Stimulated activated CD8-positive, alpha-beta memory T cell treated with anti-CD3 and anti-CD28 coated beads, Interleukin-7, amount 100 ng/mL, for 4 hours (primary cell): Measurements from ENCODE around the gene ABHD11.

Experiments
- DNase-seq, 2 donors: peaks; one replicate each; pipeline ENCODE4 v3.0.0-alpha.2; 2020; ENCODE audit warnings: low read depth in 2 of 2

Gene ABHD11

DNA sequence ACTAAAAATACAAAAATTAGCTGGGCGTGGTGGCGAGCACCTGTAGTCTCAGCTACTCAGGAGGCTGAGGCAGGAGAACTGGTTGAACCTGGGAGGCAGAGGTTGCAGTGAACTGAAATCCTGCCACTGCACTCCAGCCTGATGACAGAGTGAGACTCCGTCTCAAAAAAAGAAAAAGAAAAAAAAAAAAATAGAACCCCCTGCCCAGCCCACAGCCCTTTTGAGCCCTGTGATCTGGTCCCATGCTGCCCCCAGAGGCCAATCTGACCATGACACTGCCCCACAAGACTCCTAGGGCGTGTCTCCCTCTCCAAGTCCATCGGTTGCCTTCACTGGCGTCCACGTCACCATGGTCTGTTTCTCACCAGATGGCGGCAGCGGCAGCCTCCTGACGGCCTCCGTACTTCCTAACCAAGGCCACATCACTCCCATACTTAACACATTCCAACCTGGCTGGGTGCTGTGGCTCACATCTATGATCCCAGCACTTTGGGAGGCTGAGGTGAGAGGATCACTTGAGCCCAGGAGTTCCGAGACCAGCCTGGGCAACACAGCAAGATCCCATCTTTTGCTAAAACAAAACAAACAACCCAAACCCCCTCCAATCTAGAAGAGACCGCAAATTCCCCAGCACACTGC lies 37.1 kb downstream of the ABHD11 start:
- DNase-seq = no peak

DNA sequence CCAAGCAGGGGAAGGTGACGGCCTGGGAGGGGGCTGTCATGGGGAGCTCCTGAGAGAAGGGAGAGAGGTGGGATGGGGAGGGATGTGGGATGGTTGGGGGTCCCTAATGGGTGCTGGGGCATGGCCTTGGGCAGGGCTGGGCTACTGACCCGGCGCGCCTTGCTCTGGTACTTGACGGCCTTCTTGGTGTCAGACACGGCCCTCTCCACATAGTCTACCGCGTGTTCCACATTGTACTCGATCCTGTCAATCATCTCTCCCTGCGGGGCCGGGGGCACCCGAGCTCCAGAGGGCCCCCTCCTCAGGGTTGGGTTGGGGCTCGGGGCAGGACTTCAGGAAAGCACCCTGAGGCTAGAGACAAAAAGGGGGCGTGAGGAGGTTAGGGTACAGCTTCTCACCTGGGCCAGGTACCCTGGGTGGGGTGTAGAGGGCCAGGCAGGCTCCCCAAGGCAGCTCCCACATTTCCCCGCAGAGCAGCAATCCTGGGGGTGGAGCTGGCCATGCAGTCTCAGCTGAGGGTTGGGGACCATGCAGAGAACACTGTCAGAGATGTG lies 37.9 kb downstream of the ABHD11 start:
- DNase-seq = no peak

DNA sequence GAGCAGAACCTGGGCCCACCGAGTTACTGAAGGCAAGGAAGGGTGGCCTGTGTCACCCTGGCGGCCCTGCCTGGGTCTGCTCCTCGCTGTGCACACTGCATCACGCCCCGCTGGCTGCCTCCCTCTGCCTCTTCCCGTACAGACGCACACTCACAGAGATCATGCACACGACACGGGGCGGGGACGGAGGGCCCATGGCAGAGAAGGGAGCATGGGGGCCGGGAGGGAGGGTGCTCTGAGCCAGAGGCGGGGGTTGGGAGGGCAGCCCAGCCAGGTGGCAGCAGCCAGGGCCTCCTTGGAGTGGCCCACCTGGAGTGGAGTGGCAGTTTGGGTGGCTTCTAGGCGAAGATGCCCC lies 38.6 kb downstream of the ABHD11 start:
- DNase-seq = no peak

DNA sequence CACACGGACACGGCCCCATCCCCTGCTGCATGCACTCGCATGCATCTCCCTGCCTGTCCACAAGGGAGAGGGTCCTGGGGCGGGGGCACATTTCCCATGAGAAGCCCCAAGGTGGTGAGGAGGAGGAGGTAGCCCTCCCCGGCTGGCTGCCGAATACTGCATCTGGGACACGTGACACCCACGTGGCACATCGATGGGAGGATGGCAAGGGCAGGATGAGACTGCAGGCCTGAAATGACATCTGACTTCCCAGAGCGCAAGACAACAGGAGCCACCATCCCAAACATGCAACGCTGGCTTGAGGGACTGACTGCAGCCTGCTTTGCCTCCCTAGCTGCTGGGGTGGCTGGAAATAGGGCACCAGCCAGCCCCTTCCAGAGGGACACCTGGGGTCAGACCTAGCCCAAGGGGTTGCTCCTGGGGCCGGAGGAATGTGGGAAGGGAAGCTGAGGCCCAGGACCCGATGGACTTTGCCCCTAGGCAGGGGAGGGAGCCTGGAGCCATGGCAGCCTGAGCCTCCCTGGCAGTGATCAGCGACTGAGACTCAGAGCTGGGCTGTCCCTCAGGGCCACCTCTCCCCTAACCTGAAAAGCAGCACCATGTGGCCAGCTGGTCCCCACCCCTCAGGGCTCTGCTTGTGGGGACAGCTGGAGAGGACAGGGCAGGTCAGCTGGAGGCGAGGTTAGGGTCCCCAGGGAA lies 39.1 kb downstream of the ABHD11 start:
- no peak for DNase-seq

DNA sequence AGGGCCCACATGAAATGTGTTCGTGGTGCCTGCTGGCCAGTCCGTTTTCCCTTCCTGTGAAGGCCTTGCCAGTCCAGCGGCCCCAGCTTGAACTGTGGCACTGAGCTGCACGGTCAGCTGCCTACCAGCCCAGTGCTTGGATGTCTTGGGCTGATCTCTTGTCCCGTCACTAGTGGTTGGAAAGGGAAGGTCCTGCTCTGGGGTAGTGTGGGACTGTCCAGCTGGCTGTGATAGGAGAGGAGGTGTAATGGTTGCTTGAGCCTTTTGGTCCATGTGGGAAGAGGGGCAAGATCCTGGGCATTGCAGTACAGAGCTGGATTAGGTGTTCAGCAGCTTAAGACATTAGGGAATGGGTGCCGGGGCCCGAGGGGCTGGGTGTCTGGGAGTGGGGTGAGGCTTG lies 40.2 kb downstream of the ABHD11 start:
- no peak for DNase-seq

DNA sequence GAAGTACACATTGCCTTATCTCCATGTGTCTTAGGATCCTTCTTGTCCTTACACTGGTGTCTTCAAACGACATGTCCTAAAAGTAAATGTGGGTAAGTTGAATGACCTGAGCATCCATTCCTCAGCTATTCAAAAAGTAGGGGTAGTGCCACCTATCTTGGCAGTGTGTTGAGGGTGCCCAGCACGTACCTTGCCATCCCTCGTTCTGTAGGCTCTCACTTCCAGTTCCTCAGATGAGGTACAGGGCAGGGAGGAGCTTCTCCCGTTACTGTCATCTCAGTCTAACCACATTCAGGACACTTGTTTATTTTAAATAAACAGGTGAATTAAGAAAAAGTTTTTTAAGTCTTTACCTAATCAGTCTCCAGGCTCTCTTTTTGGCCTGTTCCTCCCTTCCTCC lies 42.2 kb downstream of the ABHD11 start:
- DNase-seq = no peak

DNA sequence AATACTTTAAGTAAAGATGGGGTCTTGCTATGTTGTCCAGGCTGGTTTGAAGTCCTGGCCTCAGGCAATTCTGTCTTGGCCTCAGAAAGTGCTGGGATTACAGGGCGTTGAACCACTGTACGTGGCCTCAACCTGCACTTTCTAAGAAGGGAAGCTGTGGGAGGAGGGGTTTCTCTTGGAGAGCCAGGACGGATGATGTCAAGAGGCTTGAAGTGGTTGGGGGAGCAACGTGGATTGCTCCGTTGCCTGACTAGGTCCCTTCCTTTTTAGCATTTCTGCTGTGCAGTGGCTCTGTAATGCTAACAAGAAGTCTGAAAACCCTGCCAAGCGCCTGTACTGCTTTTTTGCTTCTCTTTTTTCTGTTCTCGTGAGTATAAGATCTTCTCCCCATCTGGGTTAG lies 48.0 kb downstream of the ABHD11 start:
- DNase-seq = no peak

DNA sequence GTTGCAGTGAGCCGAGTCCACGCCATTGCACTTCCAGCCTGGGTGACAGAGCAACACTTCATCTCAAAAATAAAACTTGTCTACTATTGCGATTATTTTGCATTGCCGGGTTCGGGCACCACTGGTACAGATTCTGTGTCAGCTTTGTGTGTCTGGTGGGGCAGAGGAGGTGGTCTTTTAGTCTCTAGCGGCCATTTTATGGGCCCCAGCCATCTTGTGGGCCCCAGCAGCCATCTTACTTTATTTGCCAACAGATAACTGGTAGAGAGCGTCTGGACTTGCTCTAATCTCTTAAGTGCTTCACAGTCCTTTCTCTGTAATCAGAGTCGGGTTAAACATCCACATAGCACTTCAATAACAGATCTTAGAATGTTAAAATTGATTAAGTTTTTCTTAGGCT lies 50.3 kb downstream of the ABHD11 start:
- DNase-seq = no peak
